Measurements from ENCODE around the gene ZNF783. TPM values are rescaled to one million over a fixed set of nuclear protein-coding genes. Genes with fewer than 3 reads are reported as not detected.

The ZNF783 gene
- total RNA-seq, 1 experiment from 2014 or later = 11.9 TPM

GRCh38 chr7:149334219-149334618 lies 72.2 kb downstream of the ZNF783 start:
- DNase-seq = no peak
- Histone ChIP-seq H3K4me3 (no peak overlapping the region), H3K36me3 (no peaks in the 10 kb centered on the region), H3K9me3 (replicated peaks) (no peaks in the 10 kb centered on the region), H3K27ac (no peak overlapping the region), H3K4me1 (no peaks in the 10 kb centered on the region), H3K27me3 (no peaks in the 10 kb centered on the region)

Other genes starting within 250 kb of the ZNF783 start
- gene PDIA4, start 233.7 kb upstream of the ZNF783 start, total RNA-seq (2014; rRNA removed; shearing (Covaris generic)) = 222 and 224 TPM in 2 replicates
- 4.0 and 5.2 TPM in 2 replicates for gene ZNF786, start 171.5 kb upstream of the ZNF783 start, total RNA-seq (2014; rRNA removed; shearing (Covaris generic))
- 0.57 and 0.89 TPM in 2 replicates for gene ZNF425, start 135.9 kb upstream of the ZNF783 start, total RNA-seq (2014; rRNA removed; shearing (Covaris generic))
- gene ZNF398, start 114.7 kb upstream of the ZNF783 start, total RNA-seq (2014; rRNA removed; shearing (Covaris generic)) = 16.4 and 18.5 TPM in 2 replicates
- 21.0 and 27.5 TPM in 2 replicates for gene ZNF282, start 66.7 kb upstream of the ZNF783 start, total RNA-seq (2014; rRNA removed; shearing (Covaris generic))
- gene ZNF212, start 22.5 kb upstream of the ZNF783 start, total RNA-seq (2014; rRNA removed; shearing (Covaris generic)) = 10.0 and 11.5 TPM in 2 replicates
- 8.2 and 9.4 TPM in 2 replicates for gene ZNF777, start 198.9 kb downstream of the ZNF783 start, total RNA-seq (2014; rRNA removed; shearing (Covaris generic))
- gene ZNF746, start 235.6 kb downstream of the ZNF783 start, total RNA-seq (2014; rRNA removed; shearing (Covaris generic)) = 13.3 and 14.6 TPM in 2 replicates